ENCODE results near the gene PIBF1. TPM values are rescaled to one million over a fixed set of nuclear protein-coding genes. Genes with fewer than 3 reads are reported as not detected.

PIBF1 gene
- total RNA-seq, 1 donor from 2014 or later: 40.2 TPM

DNA sequence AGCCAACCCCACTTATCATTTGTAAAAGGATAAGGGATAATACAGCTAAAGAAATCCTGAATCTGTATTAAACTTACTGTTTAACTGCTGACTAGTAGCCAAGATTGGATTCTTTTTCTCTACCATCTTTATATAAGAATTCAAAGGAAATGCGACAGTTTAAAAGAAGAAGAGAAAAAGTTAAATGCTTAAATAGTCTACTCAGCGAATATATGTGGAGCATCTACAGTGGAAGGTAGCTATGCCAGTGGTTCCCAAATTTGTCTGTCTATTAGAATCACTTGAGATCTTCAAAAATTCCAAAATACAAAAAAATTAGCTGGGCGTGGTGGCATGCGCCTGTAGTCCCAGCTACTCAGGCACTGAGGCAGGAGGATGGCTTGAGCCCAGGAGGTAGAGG, 216.1 kb downstream of the PIBF1 start:
- Mint-ChIP-seq H3K4me1 (peaks cover 10% of the 10 kb centered on the region), H3K27me3 (ENCODE audit: low read depth) (no peaks in the 10 kb centered on the region), H3K4me3 (no peak overlapping the region), H3K9me3 (no peaks in the 10 kb centered on the region), H3K36me3 (peaks cover 8% of the 10 kb centered on the region), H3K27ac (no peak overlapping the region)
- TF ChIP-seq, protein P1, sequence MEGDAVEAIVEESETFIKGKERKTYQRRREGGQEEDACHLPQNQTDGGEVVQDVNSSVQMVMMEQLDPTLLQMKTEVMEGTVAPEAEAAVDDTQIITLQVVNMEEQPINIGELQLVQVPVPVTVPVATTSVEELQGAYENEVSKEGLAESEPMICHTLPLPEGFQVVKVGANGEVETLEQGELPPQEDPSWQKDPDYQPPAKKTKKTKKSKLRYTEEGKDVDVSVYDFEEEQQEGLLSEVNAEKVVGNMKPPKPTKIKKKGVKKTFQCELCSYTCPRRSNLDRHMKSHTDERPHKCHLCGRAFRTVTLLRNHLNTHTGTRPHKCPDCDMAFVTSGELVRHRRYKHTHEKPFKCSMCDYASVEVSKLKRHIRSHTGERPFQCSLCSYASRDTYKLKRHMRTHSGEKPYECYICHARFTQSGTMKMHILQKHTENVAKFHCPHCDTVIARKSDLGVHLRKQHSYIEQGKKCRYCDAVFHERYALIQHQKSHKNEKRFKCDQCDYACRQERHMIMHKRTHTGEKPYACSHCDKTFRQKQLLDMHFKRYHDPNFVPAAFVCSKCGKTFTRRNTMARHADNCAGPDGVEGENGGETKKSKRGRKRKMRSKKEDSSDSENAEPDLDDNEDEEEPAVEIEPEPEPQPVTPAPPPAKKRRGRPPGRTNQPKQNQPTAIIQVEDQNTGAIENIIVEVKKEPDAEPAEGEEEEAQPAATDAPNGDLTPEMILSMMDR (IDR thresholded peaks at IDR 0.05; ENCODE audit: unreplicated experiment): no peak
- no peak for DNase-seq (ENCODE audit: low spot score in 2 of 2, unreplicated experiment in 2 of 2)

DNA sequence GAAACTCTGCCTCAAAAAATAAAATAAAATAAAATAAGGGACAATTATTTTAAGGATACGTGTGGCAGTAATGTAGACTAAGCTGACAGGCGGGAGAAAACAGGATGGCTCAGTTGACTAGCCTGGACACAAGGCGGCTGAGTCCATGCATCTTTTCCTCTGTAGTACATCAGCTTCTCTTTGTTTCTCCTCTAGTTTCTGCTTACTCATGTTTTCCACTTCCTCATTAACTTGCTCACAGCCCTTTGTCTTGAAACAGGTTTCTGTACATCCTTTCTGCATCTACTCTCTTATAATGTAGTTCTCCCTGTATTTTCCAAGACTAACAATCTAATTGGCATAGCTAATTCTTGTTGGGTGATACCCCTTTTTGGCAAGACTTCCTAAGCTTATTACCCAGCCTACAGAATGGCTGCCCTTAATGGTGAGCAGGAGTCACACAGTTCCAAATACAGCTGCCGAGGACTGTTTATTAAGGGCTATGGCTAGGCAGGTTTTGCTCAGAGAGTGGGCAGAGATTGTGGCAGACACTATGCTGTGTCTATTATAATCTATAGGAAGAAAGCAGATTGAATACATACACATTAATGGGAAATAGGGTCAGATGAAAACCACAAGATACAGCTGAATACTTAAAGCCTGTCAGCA, 218.2 kb downstream of the PIBF1 start:
- peak overlapping the region; percentile 5 for H3K27ac Mint-ChIP-seq
- H3K4me3 Mint-ChIP-seq: no peak overlapping the region
- peaks cover 10% of the 10 kb centered on the region for H3K4me1 Mint-ChIP-seq
- TF ChIP-seq, protein P1 (IDR thresholded peaks at IDR 0.05; ENCODE audit: unreplicated experiment): no peak
- peaks cover 13% of the 10 kb centered on the region for H3K36me3 Mint-ChIP-seq
- H3K27me3 Mint-ChIP-seq (ENCODE audit: low read depth): no peaks in the 10 kb centered on the region
- DNase-seq (ENCODE audit: low spot score in 2 of 2, unreplicated experiment in 2 of 2): no peak
- no peaks in the 10 kb centered on the region for H3K9me3 Mint-ChIP-seq

DNA sequence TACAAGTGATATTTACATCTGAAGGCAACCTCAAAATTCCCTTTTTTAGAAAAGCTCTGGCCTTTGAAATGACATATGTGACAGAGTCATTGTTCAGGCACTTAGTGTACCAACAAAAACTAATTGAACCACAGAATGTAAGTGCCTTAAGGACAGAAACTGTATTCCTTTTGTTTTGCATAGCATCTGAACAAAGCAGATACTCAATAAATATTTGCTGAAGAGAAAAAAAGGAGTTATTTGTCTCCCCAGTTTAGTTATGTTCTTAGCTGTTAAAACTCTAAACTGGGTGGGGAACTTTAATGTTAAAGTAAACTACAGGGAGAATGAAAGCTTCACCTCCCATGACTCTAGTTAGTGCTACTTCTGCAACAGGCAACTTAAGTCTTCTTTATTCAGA, 220.0 kb downstream of the PIBF1 start:
- Mint-ChIP-seq H3K27ac (no peak overlapping the region), H3K9me3 (no peaks in the 10 kb centered on the region), H3K4me1 (peaks cover 7% of the 10 kb centered on the region), H3K27me3 (ENCODE audit: low read depth) (no peaks in the 10 kb centered on the region), H3K36me3 (peaks cover 13% of the 10 kb centered on the region), H3K4me3 (no peak overlapping the region)
- DNase-seq (ENCODE audit: low spot score in 2 of 2, unreplicated experiment in 2 of 2): no peak
- TF ChIP-seq, protein P1 (IDR thresholded peaks at IDR 0.05; ENCODE audit: unreplicated experiment): no peak

DNA sequence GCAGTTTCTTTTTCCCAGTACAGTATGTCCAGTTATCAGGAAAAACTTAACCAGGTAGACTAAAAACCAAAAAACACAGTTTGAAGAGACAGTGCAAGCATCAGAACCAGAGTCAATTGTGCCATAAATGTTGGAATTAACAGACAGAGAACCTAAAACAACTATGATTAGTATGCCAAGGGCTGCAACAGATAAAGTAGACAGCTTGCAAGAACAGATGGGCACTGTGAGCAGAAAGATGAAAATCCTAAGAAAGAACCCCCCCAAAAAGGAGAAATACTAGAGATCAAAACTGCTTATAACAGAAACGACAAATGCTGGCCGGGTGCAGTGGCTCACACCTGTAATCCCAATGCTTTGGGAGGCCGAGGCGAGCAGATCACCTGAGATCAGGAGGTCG, 229.8 kb downstream of the PIBF1 start:
- TF ChIP-seq, protein P1 (IDR thresholded peaks at IDR 0.05; ENCODE audit: unreplicated experiment): no peak
- no peaks in the 10 kb centered on the region for H3K9me3 Mint-ChIP-seq

DNA sequence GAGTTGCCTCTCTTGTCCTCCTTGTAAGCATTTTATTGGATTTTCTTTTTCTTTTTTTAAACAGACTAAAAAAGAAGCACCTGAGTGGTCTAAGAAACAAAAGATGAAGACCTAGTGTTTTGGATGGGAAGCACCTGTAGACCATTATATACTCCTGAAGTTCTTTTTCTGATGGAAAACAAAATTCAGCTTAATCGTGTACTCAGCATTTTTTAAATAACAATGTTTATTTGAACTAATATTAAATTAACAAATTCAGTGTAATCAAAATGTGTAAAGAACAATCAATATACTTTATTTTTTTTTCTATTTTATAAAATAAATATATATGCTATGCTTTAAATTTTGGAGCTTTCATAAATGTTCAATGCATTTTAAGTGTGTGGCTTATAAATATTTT, 233.9 kb downstream of the PIBF1 start:
- H3K27ac Mint-ChIP-seq: no peak overlapping the region
- no peaks in the 10 kb centered on the region for H3K27me3 Mint-ChIP-seq (ENCODE audit: low read depth)
- peaks cover 35% of the 10 kb centered on the region for H3K36me3 Mint-ChIP-seq
- no peak overlapping the region for H3K4me3 Mint-ChIP-seq
- TF ChIP-seq, protein P1 (IDR thresholded peaks at IDR 0.05; ENCODE audit: unreplicated experiment): no peak
- H3K9me3 Mint-ChIP-seq: no peaks in the 10 kb centered on the region
- H3K4me1 Mint-ChIP-seq: no peaks in the 10 kb centered on the region
- DNase-seq (ENCODE audit: low spot score in 2 of 2, unreplicated experiment in 2 of 2): no peak

More for the DNA sequence above, 229.8 kb downstream of the PIBF1 start:
- H3K36me3 Mint-ChIP-seq: peaks cover 25% of the 10 kb centered on the region
- no peaks in the 10 kb centered on the region for H3K4me1 Mint-ChIP-seq
- H3K27ac Mint-ChIP-seq: no peak overlapping the region
- H3K4me3 Mint-ChIP-seq: no peak overlapping the region
- DNase-seq (ENCODE audit: low spot score in 2 of 2, unreplicated experiment in 2 of 2): no peak
- no peaks in the 10 kb centered on the region for H3K27me3 Mint-ChIP-seq (ENCODE audit: low read depth)
